ENCODE results near the gene ZWINT. TPM values are rescaled to one million over a fixed set of nuclear protein-coding genes. Genes with fewer than 3 reads are reported as not detected.

The ZWINT gene, protein sequence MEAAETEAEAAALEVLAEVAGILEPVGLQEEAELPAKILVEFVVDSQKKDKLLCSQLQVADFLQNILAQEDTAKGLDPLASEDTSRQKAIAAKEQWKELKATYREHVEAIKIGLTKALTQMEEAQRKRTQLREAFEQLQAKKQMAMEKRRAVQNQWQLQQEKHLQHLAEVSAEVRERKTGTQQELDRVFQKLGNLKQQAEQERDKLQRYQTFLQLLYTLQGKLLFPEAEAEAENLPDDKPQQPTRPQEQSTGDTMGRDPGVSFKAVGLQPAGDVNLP
- 41.7 TPM for polyA plus RNA-seq (2013, experiment 1 of 2)
- 42.1 TPM for polyA plus RNA-seq (2013, experiment 2 of 2)

DNA sequence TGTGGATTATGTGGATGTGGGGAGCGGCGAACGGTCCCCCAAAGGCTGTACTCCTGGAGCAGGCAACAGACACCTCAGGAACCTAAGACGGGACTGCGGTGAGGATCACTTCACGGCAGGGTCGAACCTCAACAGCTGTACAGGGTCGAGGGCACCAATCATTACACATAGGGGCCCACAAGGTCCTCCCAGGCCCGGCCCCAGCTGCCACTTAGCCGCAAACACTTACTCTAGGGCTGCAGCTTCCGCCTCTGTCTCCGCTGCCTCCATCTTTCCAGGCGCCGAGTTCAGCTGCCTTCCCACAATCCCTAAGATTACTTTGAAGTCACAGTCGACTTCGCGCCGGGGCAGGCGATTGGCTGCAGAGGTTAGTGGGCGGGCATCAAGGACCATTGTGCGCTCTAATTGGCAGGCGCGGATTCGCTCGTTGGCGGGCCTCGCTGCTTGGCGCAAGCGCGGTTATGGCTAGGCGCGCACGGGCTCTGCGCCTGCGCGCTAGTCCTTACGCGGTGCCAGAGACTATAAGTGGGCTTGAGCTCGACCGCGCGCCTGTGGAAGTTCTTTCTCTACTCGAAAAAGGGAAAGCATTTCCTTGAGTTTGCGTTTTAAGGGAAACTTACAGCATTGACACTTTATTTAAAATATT lies at the start of gene ZWINT:
Gene ZWINT, minus strand, starts transcription at position 293 of the 646 bp plus-strand sequence. Its CDS starts 23 bp downstream, at position 270.
- Histone ChIP-seq H3K4me1 (ENCODE audit: control insufficient read depth, insufficient read depth, low read length, poor library complexity, severe bottlenecking) (peaks cover 7% of the 10 kb centered on the region), H3K27ac (ENCODE audit: low read depth, low read length, severe bottlenecking) (peak within 1 kb of the TSS; percentile 73), H3K36me3 (ENCODE audit: control insufficient read depth, insufficient read depth, low read length) (peaks cover 25% of the 10 kb centered on the region), H3K9me3 (ENCODE audit: control insufficient read depth, low read length) (no peaks in the 10 kb centered on the region), H3K4me3 (ENCODE audit: extremely low read depth, insufficient read depth, low read length, poor library complexity, severe bottlenecking) (peak within 1 kb of the TSS; percentile 65)
- WGBS, 2 experiments (ENCODE audit: insufficient coverage in 2 of 2): 0 to 1% methylated on average over 33 to 37 of the region's 44 CpGs

DNA sequence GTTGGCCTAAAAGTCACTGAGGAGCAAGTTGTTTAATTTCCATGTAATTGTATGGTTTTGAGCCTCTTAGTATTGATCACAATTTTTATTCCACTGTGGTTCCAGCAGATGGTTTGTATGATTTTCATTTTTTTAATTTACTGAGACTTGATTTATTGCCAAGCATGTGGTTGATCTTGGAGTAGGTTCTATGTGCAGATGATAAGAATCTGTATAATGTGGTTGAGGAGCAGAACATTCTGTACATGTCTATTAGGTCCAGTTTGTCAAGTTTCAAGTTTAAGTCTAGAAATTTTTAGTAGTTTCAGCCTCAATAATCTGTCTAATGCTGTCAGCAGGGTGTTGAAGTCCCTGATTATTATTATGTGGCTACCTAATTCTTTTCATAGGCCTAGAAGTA lies 22.7 kb upstream of the ZWINT start:
- Histone ChIP-seq H3K9me3 (ENCODE audit: control insufficient read depth, low read length) (no peaks in the 10 kb centered on the region), H3K27ac (ENCODE audit: low read depth, low read length, severe bottlenecking) (no peak overlapping the region), H3K4me1 (ENCODE audit: control insufficient read depth, insufficient read depth, low read length, poor library complexity, severe bottlenecking) (no peaks in the 10 kb centered on the region), H3K4me3 (ENCODE audit: extremely low read depth, insufficient read depth, low read length, poor library complexity, severe bottlenecking) (no peak overlapping the region), H3K36me3 (ENCODE audit: control insufficient read depth, insufficient read depth, low read length) (no peaks in the 10 kb centered on the region)

DNA sequence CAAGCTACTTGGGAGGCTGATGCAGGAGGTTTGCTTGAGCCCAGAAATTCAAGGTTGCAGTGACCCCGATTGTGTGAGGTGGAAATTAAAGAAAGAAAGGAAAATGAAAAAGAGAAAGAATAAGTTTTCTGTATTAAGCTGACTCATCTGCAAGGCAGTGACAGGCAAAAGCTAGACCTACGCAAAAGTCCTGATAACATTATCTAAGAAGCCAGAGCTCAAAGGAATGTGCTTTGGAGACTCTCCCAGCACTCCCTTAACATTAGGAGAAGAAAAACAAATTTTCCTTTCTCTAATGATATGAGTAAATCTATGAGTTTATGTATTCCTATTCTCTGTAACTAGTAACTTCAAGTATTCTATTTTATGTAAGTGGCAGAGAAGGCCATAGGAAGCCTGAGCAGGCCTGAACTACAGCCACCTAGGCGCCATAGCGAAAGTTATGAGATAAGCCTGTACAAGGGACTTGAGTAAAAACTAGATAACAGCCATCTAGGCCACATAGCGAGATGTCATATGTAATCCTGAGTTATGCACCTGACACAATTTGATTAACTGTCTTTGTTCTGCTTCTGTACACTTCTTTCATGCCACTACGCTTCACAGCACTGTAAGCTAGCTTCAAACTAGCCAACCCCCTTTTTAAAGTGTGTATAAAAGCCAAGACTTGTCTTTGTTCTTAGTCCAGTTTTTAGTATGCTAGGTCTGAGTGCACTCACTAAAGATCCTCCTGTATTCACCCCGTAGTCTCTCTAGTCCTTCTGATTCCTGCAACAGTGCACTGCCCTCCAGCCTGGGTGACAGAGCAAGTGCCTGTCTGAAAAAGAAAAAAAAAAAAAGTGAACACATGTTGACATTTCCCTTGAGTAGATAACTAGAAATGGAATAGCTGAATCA lies 9.4 kb upstream of the ZWINT start:
- Histone ChIP-seq H3K9me3 (ENCODE audit: control insufficient read depth, low read length) (peaks cover 13% of the 10 kb centered on the region), H3K4me1 (ENCODE audit: control insufficient read depth, insufficient read depth, low read length, poor library complexity, severe bottlenecking) (no peaks in the 10 kb centered on the region), H3K4me3 (ENCODE audit: extremely low read depth, insufficient read depth, low read length, poor library complexity, severe bottlenecking) (no peak overlapping the region), H3K27ac (ENCODE audit: low read depth, low read length, severe bottlenecking) (no peak overlapping the region), H3K36me3 (ENCODE audit: control insufficient read depth, insufficient read depth, low read length) (no peaks in the 10 kb centered on the region)
- WGBS, 2 experiments (ENCODE audit: insufficient coverage in 2 of 2): 89 to 100% methylated on average over 4 of the region's 7 CpGs

DNA sequence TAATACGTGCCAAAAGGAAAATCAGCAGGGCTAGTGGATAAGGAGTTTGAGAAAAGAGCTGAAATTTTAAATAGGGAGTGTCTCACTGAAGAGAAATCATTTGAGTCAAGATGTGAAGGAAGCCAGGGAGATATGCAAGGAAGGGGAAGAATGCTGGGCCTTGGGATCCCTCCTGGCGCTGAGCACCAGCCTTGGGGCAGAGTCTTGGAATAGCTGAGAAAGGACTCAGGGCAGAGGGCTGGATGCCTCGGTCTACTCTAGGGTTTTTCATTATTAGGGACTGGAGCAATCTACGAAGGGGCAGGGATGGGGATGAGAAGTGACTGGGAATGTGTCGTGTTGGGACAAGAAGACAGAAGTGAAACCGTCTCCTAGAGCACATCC lies 484 bp downstream of the ZWINT start:
- no peaks in the 10 kb centered on the region for H3K9me3 ChIP-seq (ENCODE audit: control insufficient read depth, low read length)
- WGBS, 2 experiments (ENCODE audit: insufficient coverage in 2 of 2): 8% methylated on average over 4 to 6 of the region's 6 CpGs
- H3K4me3 ChIP-seq (ENCODE audit: extremely low read depth, insufficient read depth, low read length, poor library complexity, severe bottlenecking): peak overlapping the region; percentile 65
- H3K36me3 ChIP-seq (ENCODE audit: control insufficient read depth, insufficient read depth, low read length): peaks cover 25% of the 10 kb centered on the region
- no peak overlapping the region for H3K27ac ChIP-seq (ENCODE audit: low read depth, low read length, severe bottlenecking)
- H3K4me1 ChIP-seq (ENCODE audit: control insufficient read depth, insufficient read depth, low read length, poor library complexity, severe bottlenecking): peaks cover 7% of the 10 kb centered on the region

DNA sequence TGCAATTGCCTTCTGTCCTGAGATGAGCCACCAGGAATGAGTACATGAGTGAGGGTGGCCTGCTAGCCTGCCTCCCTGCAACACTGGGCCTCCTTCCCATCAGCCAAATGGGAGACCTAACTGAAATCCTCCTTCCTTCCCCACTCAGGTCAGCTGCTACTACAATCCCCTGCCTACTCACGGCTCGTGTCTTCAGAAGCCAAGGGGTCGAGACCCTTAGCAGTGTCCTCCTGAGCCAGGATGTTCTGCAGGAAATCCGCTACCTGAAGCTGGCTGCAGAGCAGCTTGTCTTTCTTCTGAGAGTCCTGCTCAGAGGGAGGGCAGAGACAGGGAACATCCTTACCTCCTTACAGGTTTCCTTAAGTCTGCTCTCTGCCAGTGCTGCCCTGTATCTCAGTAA lies 1.2 kb downstream of the ZWINT start:
- Histone ChIP-seq H3K27ac (ENCODE audit: low read depth, low read length, severe bottlenecking) (no peak overlapping the region), H3K4me1 (ENCODE audit: control insufficient read depth, insufficient read depth, low read length, poor library complexity, severe bottlenecking) (peaks cover 7% of the 10 kb centered on the region), H3K36me3 (ENCODE audit: control insufficient read depth, insufficient read depth, low read length) (peaks cover 25% of the 10 kb centered on the region), H3K9me3 (ENCODE audit: control insufficient read depth, low read length) (no peaks in the 10 kb centered on the region), H3K4me3 (ENCODE audit: extremely low read depth, insufficient read depth, low read length, poor library complexity, severe bottlenecking) (peak overlapping the region; percentile 65)
- WGBS, 2 experiments (ENCODE audit: insufficient coverage in 2 of 2): 98 to 100% methylated on average over 4 of the region's 4 CpGs

DNA sequence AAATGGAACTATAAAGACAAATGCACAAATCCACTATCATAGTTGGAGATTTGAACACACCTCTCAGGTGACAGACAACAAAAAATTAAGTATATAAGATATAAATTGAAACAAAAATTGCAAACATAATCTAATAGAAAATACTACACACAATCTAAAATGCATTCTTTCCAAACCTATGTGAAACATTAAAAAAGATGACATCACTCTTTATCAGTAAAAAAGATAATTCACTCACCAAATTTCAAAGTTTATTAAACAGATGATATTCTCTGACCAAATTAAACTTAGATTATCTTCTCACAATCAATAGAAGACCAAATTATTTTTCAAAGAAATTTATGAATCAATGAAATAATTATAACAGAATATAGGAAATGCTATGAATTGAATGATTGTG lies 4.0 kb downstream of the ZWINT start:
- H3K4me3 ChIP-seq (ENCODE audit: extremely low read depth, insufficient read depth, low read length, poor library complexity, severe bottlenecking): no peak overlapping the region
- no peaks in the 10 kb centered on the region for H3K9me3 ChIP-seq (ENCODE audit: control insufficient read depth, low read length)
- H3K36me3 ChIP-seq (ENCODE audit: control insufficient read depth, insufficient read depth, low read length): peaks cover 31% of the 10 kb centered on the region
- no peak overlapping the region for H3K27ac ChIP-seq (ENCODE audit: low read depth, low read length, severe bottlenecking)
- peaks cover 7% of the 10 kb centered on the region for H3K4me1 ChIP-seq (ENCODE audit: control insufficient read depth, insufficient read depth, low read length, poor library complexity, severe bottlenecking)

DNA sequence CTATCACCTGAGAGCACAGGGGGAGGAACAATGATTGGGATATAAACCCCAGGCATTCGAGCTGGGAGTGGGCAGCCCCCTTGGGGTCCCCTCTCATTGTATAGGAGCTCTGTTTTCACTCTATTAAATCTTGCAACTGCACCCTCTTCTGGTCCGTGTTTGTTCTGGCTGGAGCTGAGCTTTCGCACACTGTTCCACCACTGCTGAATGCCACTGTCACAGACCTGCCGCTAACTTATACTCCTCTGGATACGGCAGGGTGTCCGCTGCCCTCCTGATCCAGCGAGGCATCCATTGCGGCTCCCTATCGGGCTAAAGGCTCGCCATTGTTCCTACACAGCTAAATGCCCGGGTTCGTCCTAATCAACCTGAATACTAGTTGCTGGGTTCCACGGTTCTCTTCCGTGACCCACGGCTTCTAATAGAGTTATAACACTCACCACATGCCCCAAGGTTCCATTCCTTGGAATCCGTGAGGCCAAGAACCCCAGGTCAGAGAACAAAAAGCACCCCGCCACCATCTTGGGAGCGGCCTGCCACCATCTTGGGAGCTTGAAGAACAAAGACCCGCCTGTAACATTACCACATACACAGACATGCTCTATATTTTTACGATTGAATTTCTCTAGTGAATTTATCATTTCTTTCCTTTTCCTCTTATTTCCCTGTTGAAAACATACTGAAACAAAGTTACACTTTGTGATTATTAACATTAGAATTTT lies 9.0 kb downstream of the ZWINT start:
- peaks cover 12% of the 10 kb centered on the region for H3K36me3 ChIP-seq (ENCODE audit: control insufficient read depth, insufficient read depth, low read length)
- WGBS, 2 experiments (ENCODE audit: insufficient coverage in 2 of 2): 93% methylated on average over 14 to 15 of the region's 20 CpGs
- no peak overlapping the region for H3K27ac ChIP-seq (ENCODE audit: low read depth, low read length, severe bottlenecking)
- no peaks in the 10 kb centered on the region for H3K9me3 ChIP-seq (ENCODE audit: control insufficient read depth, low read length)
- no peak overlapping the region for H3K4me3 ChIP-seq (ENCODE audit: extremely low read depth, insufficient read depth, low read length, poor library complexity, severe bottlenecking)
- H3K4me1 ChIP-seq (ENCODE audit: control insufficient read depth, insufficient read depth, low read length, poor library complexity, severe bottlenecking): peaks cover 6% of the 10 kb centered on the region

DNA sequence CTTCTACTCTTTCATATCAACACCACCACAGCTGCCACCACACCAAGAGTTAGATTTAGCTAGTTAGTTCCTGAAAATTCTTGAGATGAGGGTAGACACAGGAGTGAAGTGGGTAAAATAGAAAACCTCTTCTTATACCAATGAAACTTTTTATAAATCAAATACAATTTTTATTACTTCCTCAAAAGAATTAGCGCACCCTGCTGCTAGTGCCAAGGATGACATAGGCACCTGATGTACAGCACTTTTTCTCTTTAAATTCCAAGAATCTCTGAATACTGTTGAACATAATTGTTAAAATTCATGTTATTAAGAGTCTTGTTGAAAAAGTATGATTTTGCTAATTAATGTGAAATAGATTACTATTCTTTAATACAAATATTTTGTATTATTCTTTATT lies 11.4 kb downstream of the ZWINT start:
- no peak overlapping the region for H3K27ac ChIP-seq (ENCODE audit: low read depth, low read length, severe bottlenecking)
- no peak overlapping the region for H3K4me3 ChIP-seq (ENCODE audit: extremely low read depth, insufficient read depth, low read length, poor library complexity, severe bottlenecking)
- WGBS, 2 experiments (ENCODE audit: insufficient coverage in 2 of 2): 83 to 100% methylated on average over 1 of the region's 1 CpG
- H3K4me1 ChIP-seq (ENCODE audit: control insufficient read depth, insufficient read depth, low read length, poor library complexity, severe bottlenecking): peaks cover 6% of the 10 kb centered on the region
- no peaks in the 10 kb centered on the region for H3K9me3 ChIP-seq (ENCODE audit: control insufficient read depth, low read length)
- H3K36me3 ChIP-seq (ENCODE audit: control insufficient read depth, insufficient read depth, low read length): peaks cover 12% of the 10 kb centered on the region

DNA sequence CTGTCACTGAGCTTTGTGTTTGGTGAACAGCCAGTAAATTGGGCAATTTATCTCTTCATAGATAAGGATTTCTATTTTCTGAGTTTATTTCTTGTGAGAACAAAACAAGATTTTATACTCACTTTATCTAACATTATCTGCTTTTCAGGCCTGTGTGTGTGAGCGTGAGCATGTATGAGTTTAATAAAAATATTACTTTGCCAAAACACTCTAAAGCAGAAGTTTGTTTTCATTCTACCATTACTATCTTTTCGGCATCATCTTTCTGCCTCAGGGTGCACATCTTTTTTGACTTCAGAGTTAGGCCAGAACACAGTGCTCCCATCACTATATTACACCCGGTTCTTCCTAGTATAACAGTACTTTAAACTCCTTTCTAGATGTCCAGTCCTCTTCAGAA lies 13.0 kb downstream of the ZWINT start:
- no peak overlapping the region for H3K4me3 ChIP-seq (ENCODE audit: extremely low read depth, insufficient read depth, low read length, poor library complexity, severe bottlenecking)
- H3K4me1 ChIP-seq (ENCODE audit: control insufficient read depth, insufficient read depth, low read length, poor library complexity, severe bottlenecking): peaks cover 6% of the 10 kb centered on the region
- no peak overlapping the region for H3K27ac ChIP-seq (ENCODE audit: low read depth, low read length, severe bottlenecking)
- H3K36me3 ChIP-seq (ENCODE audit: control insufficient read depth, insufficient read depth, low read length): peaks cover 9% of the 10 kb centered on the region
- H3K9me3 ChIP-seq (ENCODE audit: control insufficient read depth, low read length): no peaks in the 10 kb centered on the region
- WGBS, 2 experiments (ENCODE audit: insufficient coverage in 2 of 2): 93 to 100% methylated on average over 1 of the region's 3 CpGs

DNA sequence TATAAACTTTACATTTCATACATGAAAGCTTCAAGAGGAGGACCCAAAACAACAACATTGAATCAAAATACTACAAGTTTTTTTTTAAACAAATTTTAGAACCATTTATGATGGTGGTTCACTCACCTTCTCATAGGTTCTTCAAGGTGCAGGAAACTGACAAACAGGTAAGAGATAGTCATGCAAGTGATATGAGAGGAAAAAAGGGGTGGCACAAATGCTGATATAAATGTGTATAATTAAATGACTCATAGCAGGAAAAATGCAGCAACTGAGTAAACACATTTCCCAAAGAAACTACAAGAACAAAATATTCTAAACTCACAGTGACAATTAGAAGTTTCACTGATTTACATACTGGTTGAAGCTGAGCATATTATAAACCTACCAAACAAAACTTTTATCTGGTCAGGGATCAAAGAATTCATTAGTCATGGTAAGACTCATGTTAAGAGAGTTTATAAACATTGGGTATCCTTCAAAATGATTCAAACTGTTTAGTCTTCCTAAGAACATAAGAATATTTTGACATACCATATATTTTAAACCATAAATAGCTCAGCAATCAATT lies 14.1 kb downstream of the ZWINT start:
- H3K4me3 ChIP-seq (ENCODE audit: extremely low read depth, insufficient read depth, low read length, poor library complexity, severe bottlenecking): no peak overlapping the region
- H3K27ac ChIP-seq (ENCODE audit: low read depth, low read length, severe bottlenecking): no peak overlapping the region

More for the DNA sequence above, 14.1 kb downstream of the ZWINT start:
- peaks cover 6% of the 10 kb centered on the region for H3K4me1 ChIP-seq (ENCODE audit: control insufficient read depth, insufficient read depth, low read length, poor library complexity, severe bottlenecking)
- no peaks in the 10 kb centered on the region for H3K9me3 ChIP-seq (ENCODE audit: control insufficient read depth, low read length)
- peaks cover 5% of the 10 kb centered on the region for H3K36me3 ChIP-seq (ENCODE audit: control insufficient read depth, insufficient read depth, low read length)

All from mesodermal cell (in vitro differentiated cells).